GM19238 (cell line): ENCODE measurements around the gene SUMO1.

Experiments
- DNase-seq: peaks from one replicate; pipeline ENCODE4 v3.0.0; 2011; ENCODE audit warnings: low spot score; ENCODE audit not compliant: insufficient read length

The SUMO1 gene

DNA sequence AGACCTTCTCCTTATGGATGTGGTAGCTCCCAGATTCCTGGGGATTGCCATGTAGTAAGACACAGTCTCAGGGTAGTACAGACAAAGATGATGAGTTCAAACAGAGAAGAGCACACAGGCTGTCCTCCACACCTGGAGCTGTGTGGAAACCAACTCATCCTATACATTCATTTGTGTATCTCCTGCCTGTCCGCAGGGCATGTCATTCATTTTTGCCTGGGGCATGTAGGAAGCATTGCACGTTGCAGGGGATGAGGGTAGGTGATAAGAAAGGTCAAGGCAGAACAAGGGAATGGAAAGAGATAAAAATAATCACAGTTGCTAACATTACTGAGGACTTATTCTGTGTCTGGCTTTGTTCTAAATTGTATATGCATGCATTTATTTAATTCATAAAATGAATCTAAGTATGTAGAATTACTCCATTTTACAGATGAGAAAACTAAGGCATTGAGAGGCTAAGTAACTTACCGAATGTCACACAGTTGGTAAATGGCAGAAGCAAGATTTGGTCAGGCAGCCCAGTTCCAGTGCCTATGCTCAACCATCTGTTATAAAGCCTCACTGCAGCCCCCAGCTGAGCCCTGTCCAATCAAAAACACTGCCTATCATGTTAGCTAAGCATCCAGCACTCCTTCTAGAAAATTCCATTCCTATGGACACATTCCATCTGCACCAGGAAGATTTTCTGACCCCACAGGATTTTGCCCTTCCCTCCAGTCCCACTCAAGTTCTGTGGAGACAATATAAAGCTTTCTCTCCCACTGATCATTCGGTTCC lies 81.0 kb downstream of the SUMO1 start:
- DNase-seq, result no peak
